ENCODE measurements around the gene GABRG3.

GABRG3 gene

GRCh38 chr15:27235681-27236080, 264.7 kb downstream of the GABRG3 start:
- Histone ChIP-seq H3K4me3 (replicated peaks; ENCODE audit: insufficient read depth, low read length) (no peak overlapping the region), H3K27ac (replicated peaks) (no peak overlapping the region), H3K27me3 (ENCODE audit: insufficient read depth, poor library complexity, severe bottlenecking) (no peaks in the 10 kb centered on the region)
- no peak for DNase-seq (ENCODE audit: low read depth in 1 of 2, low spot score in 1 of 2)
- TF ChIP-seq GABPA (IDR thresholded peaks at IDR 0.05; ENCODE audit: low read depth) (no peak), REST (IDR thresholded peaks at IDR 0.05; ENCODE audit: insufficient replicate concordance, low read depth) (no peak), SPI1 (IDR thresholded peaks at IDR 0.05; ENCODE audit: borderline replicate concordance, low read depth) (no peak), CTCF (IDR thresholded peaks at IDR 0.05; ENCODE audit: insufficient read depth, low read length) (no peak), POLR2AphosphoS5 (IDR thresholded peaks at IDR 0.05; ENCODE audit: low read depth) (no peak)

- H3K27ac ChIP-seq (replicated peaks) = no peak overlapping the region
- no peak overlapping the region for H3K4me3 ChIP-seq (replicated peaks; ENCODE audit: insufficient read depth, low read length)
- DNase-seq (ENCODE audit: low read depth in 1 of 2, low spot score in 1 of 2) = no peak
- H3K27me3 ChIP-seq (ENCODE audit: insufficient read depth, poor library complexity, severe bottlenecking) = no peaks in the 10 kb centered on the region
- no peak for TF ChIP-seq REST (IDR thresholded peaks at IDR 0.05; ENCODE audit: insufficient replicate concordance, low read depth)
- no peak for TF ChIP-seq CTCF (IDR thresholded peaks at IDR 0.05; ENCODE audit: insufficient read depth, low read length)
- TF ChIP-seq GABPA (IDR thresholded peaks at IDR 0.05; ENCODE audit: low read depth) = no peak
- no peak for TF ChIP-seq SPI1 (IDR thresholded peaks at IDR 0.05; ENCODE audit: borderline replicate concordance, low read depth)
- no peak for TF ChIP-seq POLR2AphosphoS5 (IDR thresholded peaks at IDR 0.05; ENCODE audit: low read depth)
Measured at GRCh38 chr15:27237319-27237939, 266.4 kb downstream of the GABRG3 start.

GRCh38 chr15:27238209-27238608, 267.2 kb downstream of the GABRG3 start:
- no peak overlapping the region for H3K4me3 ChIP-seq (replicated peaks; ENCODE audit: insufficient read depth, low read length)
- DNase-seq (ENCODE audit: low read depth in 1 of 2, low spot score in 1 of 2) = no peak
- no peak overlapping the region for H3K27ac ChIP-seq (replicated peaks)
- H3K27me3 ChIP-seq (ENCODE audit: insufficient read depth, poor library complexity, severe bottlenecking) = no peaks in the 10 kb centered on the region
- no peak for TF ChIP-seq REST (IDR thresholded peaks at IDR 0.05; ENCODE audit: insufficient replicate concordance, low read depth)
- TF ChIP-seq POLR2AphosphoS5 (IDR thresholded peaks at IDR 0.05; ENCODE audit: low read depth) = no peak
- no peak for TF ChIP-seq GABPA (IDR thresholded peaks at IDR 0.05; ENCODE audit: low read depth)
- TF ChIP-seq SPI1 (IDR thresholded peaks at IDR 0.05; ENCODE audit: borderline replicate concordance, low read depth) = no peak
- TF ChIP-seq CTCF (IDR thresholded peaks at IDR 0.05; ENCODE audit: insufficient read depth, low read length) = no peak

Measured in HL-60 (cell line).